GM12878 (cell line): ENCODE results near the gene TMEM209. TPM values are rescaled to one million over a fixed set of nuclear protein-coding genes. Genes with fewer than 3 reads are reported as not detected.

ENCODE experiments used
- ATAC-seq: fragments of 200-7000 bp; cut with Tn5 transposase; 3 replicates; pipeline ENCODE4 v1.9.1; 2020; ENCODE audit warnings: mild to moderate bottlenecking, moderate library complexity
- BruUV-seq: library from RNA; stranded (reverse); fragments of 400-500 nt; replicated peaks from 2 replicates; lab custom pipeline; 2021; lab: Mats Ljungman, UMichigan
- CTCF ChIA-PET: fragments of 300-600 bp; sonication (Branson Sonifier 250); formaldehyde crosslinking; extraction: SDS; loops from one replicate; lab custom pipeline; 2021; ENCODE audit warnings: inconsistent platforms; lab: Yijun Ruan, JAX
- POLR2A ChIA-PET: fragments of 350-600 bp; formaldehyde crosslinking; extraction: SDS; loops from one replicate; lab custom pipeline; 2021; ENCODE audit warnings: inconsistent platforms; lab: Charles Lee
- RAD21 ChIA-PET: fragments of 300-600 bp; sonication (Branson Sonifier 250); formaldehyde crosslinking; loops from one replicate; lab custom pipeline; 2023; ENCODE audit warnings: antibody characterized with exemption; ENCODE audit not compliant: unreplicated experiment; lab: Charles Lee
- SMC1A ChIA-PET: fragments of 300-600 bp; sonication (Branson Sonifier 250); formaldehyde crosslinking; loops from one replicate; lab custom pipeline; 2023; ENCODE audit not compliant: unreplicated experiment, uncharacterized antibody; lab: Charles Lee
- DNase-seq: peaks from one replicate; pipeline ENCODE4 v3.0.0-alpha.2; 2011; ENCODE audit warnings: low read depth, low spot score
- FAIRE-seq: peaks from 3 replicates; lab custom pipeline; 2011; peaks lifted over from hg19 to GRCh38; lab: Jason Lieb, UNC
- H2AFZ ChIP-seq: 2 replicates; pipeline ENCODE4 v1.6.0; 2011; ENCODE audit warnings: low read depth, low read length, control low read depth; ENCODE audit not compliant: control insufficient read depth
- H3K27ac ChIP-seq: 2 replicates; pipeline ENCODE4 v1.5.1; 2011; ENCODE audit warnings: control low read depth; ENCODE audit not compliant: control insufficient read depth, insufficient read depth
- H3K27me3 ChIP-seq, 2 experiments: replicated peaks in 1 of 2; 2 replicates each; pipeline versions ENCODE4 v1.6.0 to v1.6.1; 2011; ENCODE audit warnings: low read length in 1 of 2; ENCODE audit not compliant: control insufficient read depth in 2 of 2, insufficient read depth in 2 of 2
- H3K36me3 ChIP-seq, 2 experiments: 2 replicates each; pipeline ENCODE4 v1.5.1; 2011; ENCODE audit warnings: low read length in 1 of 2; ENCODE audit not compliant: control insufficient read depth in 2 of 2, insufficient read depth in 2 of 2
- H3K4me1 ChIP-seq: 2 replicates; pipeline ENCODE4 v1.6.1; 2011; ENCODE audit warnings: mild to moderate bottlenecking, low read length, moderate library complexity, mixed read lengths; ENCODE audit not compliant: control insufficient read depth, insufficient read depth
- H3K4me2 ChIP-seq: 2 replicates; pipeline ENCODE4 v1.6.0; 2011; ENCODE audit warnings: control low read depth; ENCODE audit not compliant: control insufficient read depth, insufficient read depth
- H3K4me3 ChIP-seq: fragments of 200-600 bp; sonication (generic); 2 replicates; pipeline ENCODE4 v1.5.1; 2016
- H3K79me2 ChIP-seq: 2 replicates; pipeline ENCODE4 v1.6.0; 2011; ENCODE audit warnings: low read length; ENCODE audit not compliant: control insufficient read depth, insufficient read depth
- H3K9ac ChIP-seq: 2 replicates; pipeline ENCODE4 v1.8.0; 2011; ENCODE audit warnings: low read length, control low read depth, mixed read lengths; ENCODE audit not compliant: control insufficient read depth, insufficient read depth
- H3K9me3 ChIP-seq: replicated peaks from 3 replicates; pipeline ENCODE4 v1.5.1; 2011; ENCODE audit warnings: mild to moderate bottlenecking, low read length; ENCODE audit not compliant: control insufficient read depth, insufficient read depth
- H4K20me1 ChIP-seq: 2 replicates; pipeline ENCODE4 v1.6.0; 2011; ENCODE audit not compliant: control insufficient read depth, insufficient read depth
- DPF2 ChIP-seq: fragments of 450-650 bp; IDR thresholded peaks from 2 replicates; pipeline ENCODE4 v1.6.1; 2017; ENCODE audit warnings: mild to moderate bottlenecking
- EZH2 ChIP-seq: IDR thresholded peaks from 2 replicates; pipeline ENCODE4 v1.6.1; 2012; ENCODE audit warnings: low read depth, mild to moderate bottlenecking, control low read depth, inconsistent platforms, low read length, borderline replicate concordance; ENCODE audit not compliant: control insufficient read depth
- FOXK2 ChIP-seq: fragments of 450-650 bp; IDR thresholded peaks from 2 replicates; pipeline ENCODE4 v1.6.1; 2017; ENCODE audit warnings: mild to moderate bottlenecking, moderate library complexity
- HDAC2 ChIP-seq: fragments of 200-600 bp; sonication (generic); IDR thresholded peaks from 2 replicates; pipeline ENCODE4 v1.6.1; 2017
- IRF5 ChIP-seq: fragments of 450-650 bp; IDR thresholded peaks from 2 replicates; pipeline ENCODE4 v1.6.1; 2017; ENCODE audit warnings: borderline replicate concordance
- LARP7 ChIP-seq: fragments of 450-650 bp; IDR thresholded peaks from 2 replicates; pipeline ENCODE4 v1.6.1; 2017; ENCODE audit warnings: mild to moderate bottlenecking
- NFYA ChIP-seq: IDR thresholded peaks from 2 replicates; pipeline ENCODE4 v1.6.1; 2011; ENCODE audit warnings: low read depth, mild to moderate bottlenecking, low read length, improper control_type of control experiment, borderline replicate concordance
- RCOR1 ChIP-seq: conservative IDR thresholded peaks from 2 replicates; pipeline ENCODE4 v1.6.1; 2012; ENCODE audit warnings: low read depth, low read length, improper control_type of control experiment
- TARDBP ChIP-seq: IDR thresholded peaks from 2 replicates; pipeline ENCODE4 v1.6.1; 2016; ENCODE audit warnings: borderline replicate concordance
- WGBS: methylation state at CpG from one replicate; pipeline ENCODE4 v1.1.6; 2016; ENCODE audit warnings: low lambda C conversion rate; ENCODE audit not compliant: insufficient replicate concordance, insufficient coverage; ENCODE audit errors: missing lambda C conversion rate; 5-methylcytosine and 5-hydroxymethylcytosine counted together
- in situ Hi-C: fragments of 300-500 bp; cut with MboI; formaldehyde crosslinking; loops from 9 replicates; pipeline ENCODE4 v1.14.3; 2018; ENCODE audit warnings: mixed read lengths
- intact Hi-C: fragments of 100-400 bp; cut with micrococcal nuclease; formaldehyde crosslinking; loops from one replicate; pipeline ENCODE4 v1.14.2; 2022; ENCODE audit not compliant: unreplicated experiment
- polyA plus RNA-seq, 11 experiments: library from polyadenylated mRNA; depleted of rRNA in 4 of 11; unstranded in 6 of 11; stranded (reverse) in 5 of 11; fragments of >200 nt; fragmentation: Nextera tagmentation in 4 of 11; fragmentation: Illumina TruSeq in 1 of 11; extraction: Ambion mirVana in 4 of 11; extraction: Trizol in 1 of 11; gene quantifications; 1 replicate in 1 of 11; 2 replicates in 10 of 11; pipeline versions ENCODE4 v1.2.1 to v1.2.3, GENCODE V29; 2011 to 2016; ENCODE audit warnings: inconsistent platforms in 2 of 11, missing spikeins in 2 of 11, low read depth in 1 of 11
- total RNA-seq, 4 experiments: library from RNA; depleted of rRNA in 3 of 4; stranded (reverse); fragments of >200 nt in 3 of 4; fragmentation: Illumina TruSeq in 1 of 4; extraction: Trizol in 1 of 4; gene quantifications; 2 replicates each; pipeline versions ENCODE4 v1.2.1 to v1.2.3, GENCODE V29; 2013 to 2021
- TF ChIP-seq, protein P1 (sequence below): IDR thresholded peaks from 2 replicates; pipeline ENCODE4 v1.6.1; 2012; ENCODE audit warnings: low read depth, low read length, improper control_type of control experiment
- TF ChIP-seq, protein P2 (sequence below): fragments of 450-650 bp; IDR thresholded peaks from 2 replicates; pipeline ENCODE4 v1.6.1; 2018; ENCODE audit warnings: borderline replicate concordance, mild to moderate bottlenecking; ENCODE audit not compliant: partially characterized antibody
- TF ChIP-seq, protein P3 (sequence below): fragments of 450-650 bp; IDR thresholded peaks from 2 replicates; pipeline ENCODE4 v1.6.1; 2017; ENCODE audit warnings: low read depth, mild to moderate bottlenecking, moderate library complexity
- TF ChIP-seq, protein P4 (sequence below): fragments of 450-650 bp; IDR thresholded peaks from 2 replicates; pipeline ENCODE4 v1.6.1; 2017; ENCODE audit warnings: mild to moderate bottlenecking, moderate library complexity

The TMEM209 gene
- total and polyA plus RNA-seq, 10 of the 15 experiments (the other 5 are each of a cell fraction or from before 2014, with no cell fraction given) = 22.1 to 41.2 (median 35.1) TPM

- in situ Hi-C loops (no loop called here), intact Hi-C loops (no loop called here)
- H3K27me3 ChIP-seq = no peaks in the 10 kb centered on the region
- WGBS = 86% methylated on average over 2 of the region's 2 CpGs
- no peak overlapping the region for H3K4me3 ChIP-seq
- ChIA-PET POLR2A (interaction anchor here (0.6 to 1.2 kb wide), 5 partner anchors 8 to 562 kb away, joined by 3 to 5 read pairs (median 3); no protein-coding TSS in a partner anchor), RAD21 (interaction anchor here (0.7 kb wide), 1 partner anchor 115 kb away, joined by 3 read pairs; no protein-coding TSS in a partner anchor), CTCF (interaction anchor here (0.6 to 1.5 kb wide), 3 partner anchors 10 to 55 kb away, joined by 3 read pairs; no protein-coding TSS in a partner anchor), SMC1A (interaction anchor here (0.6 to 7.2 kb wide), 7 partner anchors 11 to 116 kb away, joined by 3 to 35 read pairs (median 4); partner anchors contain the start of gene TMEM209)
- ATAC-seq = no peak
- H3K9ac ChIP-seq = no peak overlapping the region
- H3K4me2 ChIP-seq = no peak overlapping the region
- no peaks in the 10 kb centered on the region for H3K9me3 ChIP-seq
- no peaks in the 10 kb centered on the region for H4K20me1 ChIP-seq
- no peak overlapping the region for H2AFZ ChIP-seq
- no peak for FAIRE-seq
- H3K79me2 ChIP-seq = no peaks in the 10 kb centered on the region; the same call in 1 of the 2 replicates
- peaks cover 10% of the 10 kb centered on the region for H3K4me1 ChIP-seq
- DNase-seq = no peak
- BruUV-seq = no TSS peak
- H3K36me3 ChIP-seq = peaks cover 0 to 12% of the 10 kb centered on the region in 2 experiments; a peak in 3 of 4 replicates
- H3K27ac ChIP-seq = no peak overlapping the region
- TF ChIP-seq NFYA (no peak), HDAC2 (no peak), TARDBP (no peak), RCOR1 (no peak), LARP7 (no peak), IRF5 (no peak), DPF2 (no peak), EZH2 (no peak), FOXK2 (no peak)
- TF ChIP-seq, protein P1, sequence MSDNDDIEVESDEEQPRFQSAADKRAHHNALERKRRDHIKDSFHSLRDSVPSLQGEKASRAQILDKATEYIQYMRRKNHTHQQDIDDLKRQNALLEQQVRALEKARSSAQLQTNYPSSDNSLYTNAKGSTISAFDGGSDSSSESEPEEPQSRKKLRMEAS = no peak
- TF ChIP-seq, protein P2, sequence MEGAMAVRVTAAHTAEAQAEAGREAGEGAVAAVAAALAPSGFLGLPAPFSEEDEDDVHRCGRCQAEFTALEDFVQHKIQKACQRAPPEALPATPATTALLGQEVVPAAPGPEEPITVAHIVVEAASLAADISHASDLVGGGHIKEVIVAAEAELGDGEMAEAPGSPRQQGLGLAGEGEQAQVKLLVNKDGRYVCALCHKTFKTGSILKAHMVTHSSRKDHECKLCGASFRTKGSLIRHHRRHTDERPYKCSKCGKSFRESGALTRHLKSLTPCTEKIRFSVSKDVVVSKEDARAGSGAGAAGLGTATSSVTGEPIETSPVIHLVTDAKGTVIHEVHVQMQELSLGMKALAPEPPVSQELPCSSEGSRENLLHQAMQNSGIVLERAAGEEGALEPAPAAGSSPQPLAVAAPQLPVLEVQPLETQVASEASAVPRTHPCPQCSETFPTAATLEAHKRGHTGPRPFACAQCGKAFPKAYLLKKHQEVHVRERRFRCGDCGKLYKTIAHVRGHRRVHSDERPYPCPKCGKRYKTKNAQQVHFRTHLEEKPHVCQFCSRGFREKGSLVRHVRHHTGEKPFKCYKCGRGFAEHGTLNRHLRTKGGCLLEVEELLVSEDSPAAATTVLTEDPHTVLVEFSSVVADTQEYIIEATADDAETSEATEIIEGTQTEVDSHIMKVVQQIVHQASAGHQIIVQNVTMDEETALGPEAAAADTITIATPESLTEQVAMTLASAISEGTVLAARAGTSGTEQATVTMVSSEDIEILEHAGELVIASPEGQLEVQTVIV = no peak
- TF ChIP-seq, protein P3, sequence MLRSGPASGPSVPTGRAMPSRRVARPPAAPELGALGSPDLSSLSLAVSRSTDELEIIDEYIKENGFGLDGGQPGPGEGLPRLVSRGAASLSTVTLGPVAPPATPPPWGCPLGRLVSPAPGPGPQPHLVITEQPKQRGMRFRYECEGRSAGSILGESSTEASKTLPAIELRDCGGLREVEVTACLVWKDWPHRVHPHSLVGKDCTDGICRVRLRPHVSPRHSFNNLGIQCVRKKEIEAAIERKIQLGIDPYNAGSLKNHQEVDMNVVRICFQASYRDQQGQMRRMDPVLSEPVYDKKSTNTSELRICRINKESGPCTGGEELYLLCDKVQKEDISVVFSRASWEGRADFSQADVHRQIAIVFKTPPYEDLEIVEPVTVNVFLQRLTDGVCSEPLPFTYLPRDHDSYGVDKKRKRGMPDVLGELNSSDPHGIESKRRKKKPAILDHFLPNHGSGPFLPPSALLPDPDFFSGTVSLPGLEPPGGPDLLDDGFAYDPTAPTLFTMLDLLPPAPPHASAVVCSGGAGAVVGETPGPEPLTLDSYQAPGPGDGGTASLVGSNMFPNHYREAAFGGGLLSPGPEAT = no peak
- TF ChIP-seq, protein P4, sequence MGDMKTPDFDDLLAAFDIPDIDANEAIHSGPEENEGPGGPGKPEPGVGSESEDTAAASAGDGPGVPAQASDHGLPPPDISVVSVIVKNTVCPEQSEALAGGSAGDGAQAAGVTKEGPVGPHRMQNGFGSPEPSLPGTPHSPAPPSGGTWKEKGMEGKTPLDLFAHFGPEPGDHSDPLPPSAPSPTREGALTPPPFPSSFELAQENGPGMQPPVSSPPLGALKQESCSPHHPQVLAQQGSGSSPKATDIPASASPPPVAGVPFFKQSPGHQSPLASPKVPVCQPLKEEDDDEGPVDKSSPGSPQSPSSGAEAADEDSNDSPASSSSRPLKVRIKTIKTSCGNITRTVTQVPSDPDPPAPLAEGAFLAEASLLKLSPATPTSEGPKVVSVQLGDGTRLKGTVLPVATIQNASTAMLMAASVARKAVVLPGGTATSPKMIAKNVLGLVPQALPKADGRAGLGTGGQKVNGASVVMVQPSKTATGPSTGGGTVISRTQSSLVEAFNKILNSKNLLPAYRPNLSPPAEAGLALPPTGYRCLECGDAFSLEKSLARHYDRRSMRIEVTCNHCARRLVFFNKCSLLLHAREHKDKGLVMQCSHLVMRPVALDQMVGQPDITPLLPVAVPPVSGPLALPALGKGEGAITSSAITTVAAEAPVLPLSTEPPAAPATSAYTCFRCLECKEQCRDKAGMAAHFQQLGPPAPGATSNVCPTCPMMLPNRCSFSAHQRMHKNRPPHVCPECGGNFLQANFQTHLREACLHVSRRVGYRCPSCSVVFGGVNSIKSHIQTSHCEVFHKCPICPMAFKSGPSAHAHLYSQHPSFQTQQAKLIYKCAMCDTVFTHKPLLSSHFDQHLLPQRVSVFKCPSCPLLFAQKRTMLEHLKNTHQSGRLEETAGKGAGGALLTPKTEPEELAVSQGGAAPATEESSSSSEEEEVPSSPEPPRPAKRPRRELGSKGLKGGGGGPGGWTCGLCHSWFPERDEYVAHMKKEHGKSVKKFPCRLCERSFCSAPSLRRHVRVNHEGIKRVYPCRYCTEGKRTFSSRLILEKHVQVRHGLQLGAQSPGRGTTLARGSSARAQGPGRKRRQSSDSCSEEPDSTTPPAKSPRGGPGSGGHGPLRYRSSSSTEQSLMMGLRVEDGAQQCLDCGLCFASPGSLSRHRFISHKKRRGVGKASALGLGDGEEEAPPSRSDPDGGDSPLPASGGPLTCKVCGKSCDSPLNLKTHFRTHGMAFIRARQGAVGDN = no peak
Measured at GRCh38 chr7:130187360-130187759, 17.8 kb downstream of the TMEM209 start.
